CD4-positive, alpha-beta T cell (primary cell): ENCODE data around the gene HAX1. TPM values are rescaled to one million over a fixed set of nuclear protein-coding genes. Genes with fewer than 3 reads are reported as not detected.
"Not testable (repeated sequence)": the region's sequence is repeated elsewhere in the genome, so short reads cannot be mapped to it uniquely, and the experiment has no call there.

Experiments
- ATAC-seq: fragments of 200-7000 bp; cut with Tn5 transposase; one replicate; pipeline ENCODE4 v1.10.0; 2022; ENCODE audit warnings: mild to moderate bottlenecking; ENCODE audit not compliant: poor library complexity
- CTCF ChIA-PET: fragments of 350-600 bp; sonication (Branson Sonifier 250); formaldehyde crosslinking; loops from one replicate; lab custom pipeline; 2021; ENCODE audit warnings: antibody characterized with exemption, inconsistent platforms; lab: Charles Lee
- POLR2A ChIA-PET: fragments of 350-600 bp; sonication (Branson Sonifier 250); formaldehyde crosslinking; loops from one replicate; lab custom pipeline; 2021; ENCODE audit warnings: antibody characterized with exemption, inconsistent platforms; lab: Charles Lee
- DNase-seq, 14 experiments: peaks; one replicate each; pipeline ENCODE4 v3.0.0-alpha.2; 2013 to 2020; ENCODE audit warnings: mixed read lengths in 2 of 14
- H3K27ac ChIP-seq, 2 donors: one replicate each; pipeline versions ENCODE4 v1.5.1 to v1.7.0; 2013; ENCODE audit warnings: low read length in 2 of 2, low read depth in 1 of 2, mild to moderate bottlenecking in 1 of 2
- H3K27me3 ChIP-seq, 2 experiments: 1 replicate in 1 of 2; 2 replicates in 1 of 2; pipeline versions ENCODE4 v1.6.1 to v1.7.0; 2013; ENCODE audit warnings: low read length in 2 of 2, control low read depth in 1 of 2, mild to moderate bottlenecking in 1 of 2, moderate library complexity in 1 of 2; ENCODE audit not compliant: insufficient read depth in 2 of 2, control insufficient read depth in 1 of 2
- H3K36me3 ChIP-seq: one replicate; pipeline ENCODE4 v1.6.1; 2013; ENCODE audit warnings: low read length, control low read depth; ENCODE audit not compliant: insufficient read depth
- H3K4me1 ChIP-seq: one replicate; pipeline ENCODE4 v1.6.1; 2013; ENCODE audit warnings: low read length, control low read depth; ENCODE audit not compliant: insufficient read depth
- H3K4me3 ChIP-seq: one replicate; pipeline ENCODE4 v1.5.1; 2013; ENCODE audit warnings: mild to moderate bottlenecking, low read length, moderate library complexity
- H3K9me3 ChIP-seq, 2 experiments: 1 replicate in 1 of 2; 2 replicates in 1 of 2; pipeline versions ENCODE4 v1.6.1 to v1.7.0; 2013; ENCODE audit warnings: low read length in 2 of 2, mild to moderate bottlenecking in 2 of 2, control low read depth in 1 of 2, moderate library complexity in 1 of 2; ENCODE audit not compliant: control insufficient read depth in 1 of 2, insufficient read depth in 1 of 2
- H3K27ac Mint-ChIP-seq: one replicate; pipeline ENCODE4 v1.8.0; 2020; ENCODE audit warnings: mixed read lengths
- H3K27me3 Mint-ChIP-seq: one replicate; pipeline ENCODE4 v1.8.0; 2021; ENCODE audit warnings: mixed read lengths
- H3K36me3 Mint-ChIP-seq: one replicate; pipeline ENCODE4 v1.8.0; 2021; ENCODE audit warnings: low read depth, mixed read lengths
- H3K4me1 Mint-ChIP-seq: one replicate; pipeline ENCODE4 v1.8.0; 2021; ENCODE audit warnings: low read depth, mixed read lengths
- H3K4me3 Mint-ChIP-seq: one replicate; pipeline ENCODE4 v1.8.0; 2020; ENCODE audit warnings: mild to moderate bottlenecking, mixed read lengths
- H3K9me3 Mint-ChIP-seq: one replicate; pipeline ENCODE4 v1.8.0; 2020; ENCODE audit warnings: mixed read lengths
- CTCF ChIP-seq: fragments of 200-600 bp; IDR thresholded peaks from one replicate; pipeline ENCODE4 v1.8.0; 2022; ENCODE audit warnings: antibody characterized with exemption, mild to moderate bottlenecking
- intact Hi-C, 2 experiments: fragments of 100-400 bp; cut with DNase I in 1 of 2; cut with micrococcal nuclease in 1 of 2; formaldehyde crosslinking; loops; one replicate each; pipeline versions ENCODE4 v1.15.1 to v1.9.0; 2023 to 2025; cut with DNase I, micrococcal nuclease
- total RNA-seq, 174 experiments: library from RNA in 2 of 174; stranded (reverse) in 2 of 174; gene quantifications; one replicate each; pipeline ENCODE4 v1.2.3 and lab custom pipeline; 2021 to 2026

HAX1 gene
- total RNA-seq, 2 experiments from 2014 or later: 57.5 to 62.5 TPM

GRCh38 chr1:154318386-154318785, 46.0 kb downstream of the HAX1 start:
- H3K27me3 ChIP-seq: no peaks in the 10 kb centered on the region
- peaks cover 4 to 13% of the 10 kb centered on the region in 2 experiments for H3K9me3 ChIP-seq
- no peaks in the 10 kb centered on the region for H3K4me1 Mint-ChIP-seq
- no peak overlapping the region for H3K27ac Mint-ChIP-seq
- CTCF ChIA-PET: interaction anchor here (1.4 kb wide), 1 partner anchor 16 kb away, joined by 3 read pairs; no protein-coding TSS in a partner anchor
- POLR2A ChIA-PET: no interaction called here
- H3K36me3 ChIP-seq: no peaks in the 10 kb centered on the region
- no peak for TF ChIP-seq CTCF
- no peak overlapping the region for H3K4me3 ChIP-seq
- peaks cover 4% of the 10 kb centered on the region for H3K9me3 Mint-ChIP-seq
- ATAC-seq (no peak), DNase-seq (no peak)
- no peaks in the 10 kb centered on the region for H3K36me3 Mint-ChIP-seq
- no peaks in the 10 kb centered on the region for H3K4me1 ChIP-seq
- intact Hi-C loops: no loop called here
- no peaks in the 10 kb centered on the region for H3K27me3 Mint-ChIP-seq
- no peak overlapping the region for H3K27ac ChIP-seq
- H3K4me3 Mint-ChIP-seq: no peak overlapping the region

- no peak within 1 kb of the TSS for H3K4me3 Mint-ChIP-seq
These were observed 48.6 kb downstream of the HAX1 start, which contains the start of gene AQP10 for GRCh38 chr1:154320882-154321608. Gene AQP10, plus strand, starts transcription at chr1:154321093. Its CDS starts 63 bp downstream, at chr1:154321156.

GRCh38 chr1:154321609-154321934, 49.1 kb downstream of the HAX1 start:
- H3K9me3 Mint-ChIP-seq, H3K36me3 ChIP-seq, H3K27ac ChIP-seq, H3K27me3 ChIP-seq, H3K27me3 Mint-ChIP-seq, H3K27ac Mint-ChIP-seq, ATAC-seq, POLR2A ChIA-PET, H3K4me3 ChIP-seq, H3K4me3 Mint-ChIP-seq, H3K9me3 ChIP-seq, DNase-seq, H3K4me1 Mint-ChIP-seq: not testable (repeated sequence)
- H3K4me1 ChIP-seq: peaks cover 21% of the 10 kb centered on the region
- intact Hi-C loops: loop anchor here (10.0 kb wide), 2 partner anchors 223 to 763 kb away; no protein-coding TSS in a partner anchor
- H3K36me3 Mint-ChIP-seq: peaks cover 11% of the 10 kb centered on the region
- CTCF ChIA-PET: interaction anchor here (0.7 kb wide), 1 partner anchor 14 kb away, joined by 3 read pairs; no protein-coding TSS in a partner anchor

More at GRCh38 chr1:154320882-154321608, 48.6 kb downstream of the HAX1 start, which contains the start of gene AQP10:
- ChIA-PET POLR2A (interaction anchor here (0.9 kb wide), 1 partner anchor 64 kb away, joined by 4 read pairs; no protein-coding TSS in a partner anchor), CTCF (interaction anchor here (0.7 kb wide), 1 partner anchor 14 kb away, joined by 3 read pairs; no protein-coding TSS in a partner anchor)
- Histone ChIP-seq H3K4me1 (peaks cover 16% of the 10 kb centered on the region), H3K36me3 (no peaks in the 10 kb centered on the region), H3K4me3 (no peak within 1 kb of the TSS), H3K27me3 (no peaks in the 10 kb centered on the region), H3K27ac (no peak within 1 kb of the TSS), H3K9me3 (peaks cover 4 to 13% of the 10 kb centered on the region in 2 experiments)
- Mint-ChIP-seq H3K9me3 (peaks cover 4% of the 10 kb centered on the region), H3K4me1 (peaks cover 4% of the 10 kb centered on the region), H3K36me3 (peaks cover 8% of the 10 kb centered on the region), H3K27me3 (no peaks in the 10 kb centered on the region), H3K27ac (no peak within 1 kb of the TSS)
- TF ChIP-seq CTCF: no peak
- intact Hi-C loops: loop anchor here (10.0 kb wide), 2 partner anchors 224 to 764 kb away; no protein-coding TSS in a partner anchor
- DNase-seq (no peak), ATAC-seq (no peak)
